GM19438 (cell line): ENCODE data around the gene CES4A.
A peak's percentile ranks its signal among the peaks of the same experiment; 100 is the strongest.

Experiments used
- ATAC-seq: cut with Tn5 transposase; IDR thresholded peaks from one replicate; pipeline ENCODE4 v1.9.1; 2021; ENCODE audit warnings: low read depth; ENCODE audit not compliant: unreplicated experiment

Gene CES4A

GRCh38 chr16:67017810-67018488 lies 29.6 kb downstream of the CES4A start:
- peak; percentile 82 for ATAC-seq

- ATAC-seq: no peak
These were observed 30.8 kb downstream of the CES4A start for GRCh38 chr16:67019171-67019570.

DNA sequence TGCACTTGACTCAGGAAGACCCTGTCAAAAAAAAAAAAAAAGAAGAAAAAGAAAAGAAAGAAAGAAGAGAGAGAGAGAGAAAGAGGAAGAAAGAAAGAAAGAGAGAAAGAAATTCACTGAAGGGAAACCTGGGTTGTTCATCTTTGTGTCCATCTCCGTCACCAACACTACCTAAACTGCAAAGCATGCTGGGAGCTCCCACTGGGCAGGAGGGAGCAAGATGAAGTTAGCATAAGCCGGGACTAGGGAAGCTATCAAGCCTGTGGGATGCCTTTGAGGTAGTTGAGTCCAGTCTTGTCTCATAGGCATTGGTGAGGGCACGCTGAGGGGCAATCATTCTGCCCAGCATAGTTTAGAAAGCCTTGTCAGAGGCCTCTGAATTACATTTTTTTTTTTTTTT lies 32.9 kb downstream of the CES4A start:
- no peak for ATAC-seq

DNA sequence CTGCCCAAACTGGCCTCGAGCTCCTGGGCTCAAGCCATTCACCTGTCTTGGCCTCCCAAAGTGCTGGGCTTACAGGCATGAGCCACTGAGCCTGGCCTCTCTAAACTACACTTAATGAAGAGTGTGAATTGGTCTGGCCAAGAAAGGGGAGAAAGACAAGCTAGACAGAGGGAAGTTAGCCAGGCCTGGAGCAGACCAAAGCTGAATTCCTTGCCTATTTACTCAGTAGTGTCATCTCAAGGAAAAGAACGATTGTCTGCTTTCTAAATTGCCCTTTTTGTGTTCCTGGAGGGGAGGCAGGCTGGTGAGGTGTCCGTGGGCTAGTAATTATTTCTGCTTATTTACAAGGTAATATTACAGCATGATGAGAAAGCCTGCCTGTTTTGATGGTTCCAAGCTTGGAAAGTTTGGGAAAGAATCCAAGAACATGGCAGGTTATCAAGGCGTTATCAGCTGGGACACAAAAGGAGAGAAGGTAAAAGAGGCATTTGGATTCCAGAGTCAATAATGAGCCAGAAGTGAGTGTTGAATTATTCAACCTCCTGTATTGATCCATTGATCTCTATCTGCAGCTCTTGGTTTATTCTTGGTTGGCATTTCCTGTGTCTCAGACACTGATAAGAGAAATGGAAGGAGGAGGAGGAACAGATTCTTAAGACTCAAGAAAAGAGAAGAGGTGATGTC lies 34.3 kb downstream of the CES4A start:
- no peak for ATAC-seq

- ATAC-seq: no peak
These were observed 35.3 kb downstream of the CES4A start for GRCh38 chr16:67023689-67024088.

- ATAC-seq: no peak
These were observed 36.2 kb downstream of the CES4A start for GRCh38 chr16:67024384-67025209.

GRCh38 chr16:67025210-67025550 lies 36.8 kb downstream of the CES4A start:
- no peak for ATAC-seq

- no peak for ATAC-seq
These were observed 38.2 kb downstream of the CES4A start for GRCh38 chr16:67026570-67026969.

DNA sequence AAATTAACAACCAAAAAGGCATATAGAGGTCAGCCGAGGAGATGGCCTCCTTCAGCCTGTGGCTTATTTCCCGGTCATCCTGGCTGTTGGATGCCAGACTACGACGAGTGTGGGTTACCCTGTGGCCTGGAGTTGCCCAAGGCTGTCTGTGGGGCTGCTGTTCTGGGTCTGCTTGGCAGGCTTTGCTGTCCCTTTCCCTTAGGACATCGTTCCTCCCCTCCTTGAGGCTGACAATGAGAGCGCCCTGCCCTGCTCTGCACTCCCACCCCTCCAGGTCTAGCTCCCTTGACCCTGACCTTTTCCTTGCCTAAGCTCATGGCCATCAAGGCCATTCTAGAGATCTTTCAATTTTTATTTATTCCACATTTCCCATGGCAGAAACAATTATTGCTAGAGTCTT lies 38.7 kb downstream of the CES4A start:
- ATAC-seq: no peak

GRCh38 chr16:67028167-67028695 lies 39.8 kb downstream of the CES4A start:
- ATAC-seq: no peak

DNA sequence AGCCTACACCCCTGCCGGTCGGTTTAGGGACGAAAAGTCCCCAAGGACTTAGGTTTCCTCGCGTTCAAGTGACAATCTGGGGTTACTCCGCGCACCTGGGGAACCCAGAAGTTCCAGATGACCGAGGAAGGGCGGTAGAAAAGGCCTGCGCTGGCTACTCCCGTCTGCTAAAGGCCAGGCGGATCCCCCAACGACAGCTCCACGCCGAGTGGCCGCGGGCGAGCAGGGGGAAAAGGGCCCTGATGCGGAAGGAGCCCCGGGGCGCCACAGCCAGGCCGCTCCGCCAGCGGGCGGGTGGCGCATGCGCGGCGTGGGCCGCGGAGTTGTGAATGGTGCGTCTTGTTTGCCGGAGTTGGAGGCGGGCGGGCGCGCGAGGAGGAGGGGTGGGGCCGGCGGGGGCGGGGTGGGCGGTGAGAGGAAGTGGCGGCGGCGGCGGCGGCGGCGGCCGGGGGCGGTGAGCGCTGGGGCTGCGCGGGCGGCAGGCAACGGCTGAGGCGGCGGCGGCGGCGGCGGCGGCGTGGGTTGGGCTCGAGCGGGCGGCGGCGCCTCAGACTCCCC lies 40.4 kb downstream of the CES4A start, which contains the start of gene CBFB:
Gene CBFB (plus strand): TSS at position 454 of the 558 bp plus-strand sequence. CDS start 259 bp downstream, outside the sequence.
- peak; percentile 69 for ATAC-seq

DNA sequence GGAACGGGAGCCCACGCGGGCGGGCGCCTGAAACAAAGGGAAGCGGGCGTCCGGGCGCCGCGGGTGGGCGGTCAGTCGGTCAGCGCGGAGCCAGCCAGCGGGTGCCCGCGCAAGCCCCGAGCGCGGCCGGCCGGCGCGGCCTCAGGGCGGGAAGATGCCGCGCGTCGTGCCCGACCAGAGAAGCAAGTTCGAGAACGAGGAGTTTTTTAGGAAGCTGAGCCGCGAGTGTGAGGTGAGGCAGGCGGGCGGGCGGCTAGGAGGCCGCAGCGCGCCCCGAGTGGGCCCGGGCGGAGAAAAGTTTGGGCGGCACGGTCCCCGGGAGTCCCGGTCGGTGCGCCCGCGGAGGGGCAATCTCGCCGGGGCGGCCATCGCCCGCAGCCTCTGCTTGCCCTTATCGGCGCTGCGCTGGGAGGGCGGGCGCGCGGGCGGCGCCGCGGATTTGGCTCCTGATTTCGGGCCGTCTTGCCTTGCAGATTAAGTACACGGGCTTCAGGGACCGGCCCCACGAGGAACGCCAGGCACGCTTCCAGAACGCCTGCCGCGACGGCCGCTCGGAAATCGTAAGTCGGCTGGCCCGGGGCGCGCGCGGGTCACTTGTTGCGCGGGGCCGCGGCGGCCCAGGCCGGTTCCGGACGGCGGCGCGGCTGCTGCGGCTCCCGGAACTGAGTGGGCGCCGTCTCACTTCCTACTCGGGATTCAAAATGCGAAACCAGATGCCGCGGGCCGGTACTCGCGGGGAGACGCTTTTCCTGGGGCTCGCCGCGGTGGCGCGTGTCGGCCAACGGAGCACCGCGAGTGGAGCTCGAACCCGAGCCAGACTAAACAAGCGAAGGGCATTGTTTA lies 41.1 kb downstream of the CES4A start:
- ATAC-seq: peak; percentile 35

DNA sequence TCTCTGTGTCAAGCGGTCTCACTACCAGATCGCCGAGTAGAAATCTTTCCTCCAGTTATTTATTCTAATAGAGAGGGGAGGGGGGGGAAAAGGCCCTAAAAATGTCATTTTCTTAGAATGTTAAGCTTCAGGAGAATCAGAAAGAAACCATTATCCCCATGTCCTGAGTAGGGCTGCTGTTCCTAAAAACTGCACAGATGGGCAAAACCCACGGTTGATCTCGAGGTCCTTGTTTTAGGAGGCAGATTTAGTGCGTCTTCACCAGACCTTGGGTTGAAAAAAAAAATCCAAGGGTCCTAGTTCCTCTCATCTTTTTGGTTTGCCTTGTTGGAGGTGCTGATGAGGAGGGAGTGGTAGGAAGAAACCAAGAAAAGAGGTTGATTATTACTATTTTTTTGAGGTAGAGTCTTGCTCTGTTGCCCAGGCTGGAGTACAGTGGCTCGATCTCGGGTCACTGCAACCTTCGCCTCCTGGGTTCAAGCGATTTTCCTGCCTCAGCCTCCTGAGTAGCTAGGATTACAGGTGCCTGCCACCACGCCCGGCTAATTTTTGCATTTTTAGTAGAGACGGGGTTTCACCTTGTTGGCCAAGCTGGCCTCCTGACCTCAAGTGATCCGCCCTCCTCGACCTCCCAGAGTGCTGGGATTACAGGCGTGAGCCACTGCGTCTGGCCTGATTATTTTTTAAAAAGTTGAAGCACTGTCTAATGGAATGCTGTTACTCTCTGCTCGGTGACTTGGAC lies 42.0 kb downstream of the CES4A start:
- no peak for ATAC-seq

DNA sequence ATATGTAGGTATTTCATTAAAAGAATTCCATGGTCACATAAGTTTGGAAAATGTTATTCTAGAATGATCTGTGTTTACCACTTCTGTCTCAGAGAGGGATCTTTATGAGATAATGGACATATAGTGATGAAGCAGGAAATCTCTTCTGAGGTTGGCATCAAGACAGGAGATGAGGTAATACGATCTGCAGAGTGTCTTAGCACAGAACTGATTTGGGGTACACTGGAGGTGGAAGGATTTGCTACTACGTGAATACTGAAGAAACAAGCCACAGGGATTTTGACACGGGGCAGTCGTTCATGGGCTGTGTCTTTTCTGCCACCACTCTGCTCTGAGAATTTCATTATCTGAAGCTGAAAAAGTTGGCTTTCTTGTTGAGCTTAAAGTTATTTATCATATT lies 46.1 kb downstream of the CES4A start:
- no peak for ATAC-seq

DNA sequence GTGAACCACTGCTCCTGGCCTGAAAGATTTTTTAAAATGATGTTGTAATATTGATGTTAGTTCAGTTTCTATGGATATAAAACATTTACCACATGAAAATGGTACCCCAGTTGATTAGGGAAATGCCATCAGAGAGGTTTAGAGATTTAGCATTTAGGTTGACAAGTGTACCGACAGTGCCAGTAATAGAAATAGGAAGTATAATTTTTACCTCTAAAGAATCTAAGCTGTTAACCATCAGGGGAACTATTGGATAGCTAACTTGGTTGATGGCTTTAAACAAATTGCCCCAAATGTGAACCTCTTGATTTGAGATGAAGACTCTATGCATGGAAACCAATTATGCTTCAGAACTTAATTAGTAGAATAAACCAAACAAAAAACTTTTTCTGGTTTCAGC lies 47.0 kb downstream of the CES4A start:
- no peak for ATAC-seq

GRCh38 chr16:67036323-67036741 lies 47.9 kb downstream of the CES4A start:
- ATAC-seq: no peak

GRCh38 chr16:67039260-67040020 lies 51.1 kb downstream of the CES4A start:
- no peak for ATAC-seq

DNA sequence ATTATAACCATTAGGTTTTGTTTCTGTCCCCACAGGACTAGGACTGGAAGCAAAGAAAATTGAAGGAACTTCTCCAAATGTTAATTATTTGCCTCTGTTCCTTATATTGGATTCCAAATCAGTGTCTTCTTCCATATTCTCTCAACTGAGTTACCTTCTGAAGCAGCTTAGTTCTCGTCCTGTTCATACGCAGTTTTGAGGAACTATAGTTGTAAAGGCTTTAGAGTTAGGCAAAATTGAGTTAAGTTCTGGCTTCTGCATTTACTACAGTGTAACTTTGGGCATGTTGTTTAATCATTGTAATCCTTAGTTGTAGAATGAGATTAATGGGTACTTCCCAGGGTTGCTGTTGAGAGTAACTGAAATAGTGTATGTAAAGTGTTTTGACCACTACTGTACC lies 51.8 kb downstream of the CES4A start:
- ATAC-seq: no peak

DNA sequence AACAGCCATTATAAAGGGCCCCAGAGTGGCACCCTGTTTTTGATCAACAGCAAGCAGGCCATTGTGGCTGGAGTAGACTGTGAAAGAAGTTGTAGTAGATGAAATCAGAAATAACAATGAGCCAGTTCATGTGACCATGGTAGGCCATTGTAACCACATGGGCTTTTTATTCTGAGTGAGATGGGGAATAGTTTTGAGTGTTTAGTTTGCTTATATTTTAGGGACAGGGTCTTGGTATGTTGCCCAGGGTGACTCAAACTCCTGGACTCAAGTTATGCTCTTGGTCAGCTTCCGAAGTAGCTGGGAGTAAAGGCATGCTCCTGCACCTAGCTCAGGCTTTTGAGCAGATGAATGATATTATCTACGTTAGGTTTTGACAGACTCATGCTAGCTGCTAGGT lies 52.5 kb downstream of the CES4A start:
- no peak for ATAC-seq
